Tibial nerve (tissue), 4 donors: Measurements from ENCODE around the gene GRIN1. TPM values are rescaled to one million over a fixed set of nuclear protein-coding genes. Genes with fewer than 3 reads are reported as not detected.
"Not testable (repeated sequence)": the region's sequence is repeated elsewhere in the genome, so short reads cannot be mapped to it uniquely, and the experiment has no call there.

ENCODE experiments used
- DNase-seq, 2 donors: peaks; one replicate each; pipeline ENCODE4 v3.0.0-alpha.2; 2019; ENCODE audit warnings: low spot score in 2 of 2
- H3K27ac ChIP-seq, 4 donors: fragments of 200-600 bp; sonication (generic) in 3 of 4; one replicate each; pipeline ENCODE4 v1.5.1; 2017 to 2019; ENCODE audit warnings: mild to moderate bottlenecking in 1 of 4
- H3K27me3 ChIP-seq, 2 donors: fragments of 200-600 bp; sonication (generic) in 1 of 2; one replicate each; pipeline versions ENCODE4 v1.5.1 to v1.6.0; 2017 to 2019
- H3K36me3 ChIP-seq, 3 donors: fragments of 200-600 bp; sonication (generic); one replicate each; pipeline ENCODE4 v1.5.1; 2018 to 2019
- H3K4me1 ChIP-seq, 4 donors: fragments of 200-600 bp; sonication (generic) in 3 of 4; one replicate each; pipeline ENCODE4 v1.5.1; 2017 to 2019
- H3K4me3 ChIP-seq, 4 donors: fragments of 200-600 bp; sonication (generic) in 3 of 4; one replicate each; pipeline ENCODE4 v1.5.1; 2017 to 2019; ENCODE audit warnings: mild to moderate bottlenecking in 1 of 4, moderate library complexity in 1 of 4
- H3K9me3 ChIP-seq, 4 donors: fragments of 200-600 bp; sonication (generic) in 3 of 4; one replicate each; pipeline ENCODE4 v1.5.1; 2017 to 2019
- EP300 ChIP-seq, 2 donors: sonication (generic); formaldehyde crosslinking; IDR thresholded peaks; one replicate each; pipeline ENCODE4 v1.6.1; 2017; ENCODE audit warnings: antibody characterized with exemption in 2 of 2, mild to moderate bottlenecking in 1 of 2
- POLR2A ChIP-seq, 2 donors: fragments of 450-650 bp; IDR thresholded peaks; one replicate each; pipeline ENCODE4 v1.6.1; 2017; ENCODE audit warnings: antibody characterized with exemption in 2 of 2, mild to moderate bottlenecking in 2 of 2, moderate library complexity in 2 of 2
- WGBS, 2 donors: methylation state at CpG; one replicate each; pipeline ENCODE4 v1.1.5; 2018; 5-methylcytosine and 5-hydroxymethylcytosine counted together
- total RNA-seq, 4 donors: library from RNA; depleted of rRNA; stranded (reverse); fragments of >200 nt; gene quantifications; one replicate each; pipeline ENCODE4 v1.1.0, GENCODE V29; 2016
- TF ChIP-seq, protein P1 (sequence below), 5 experiments: fragments of 200-600 bp in 3 of 5; fragments of 450-650 bp in 2 of 5; sonication (generic) in 3 of 5; IDR thresholded peaks; one replicate each; pipeline ENCODE4 v1.5.1; 2016 to 2019; ENCODE audit warnings: antibody characterized with exemption in 5 of 5, mild to moderate bottlenecking in 3 of 5, moderate library complexity in 2 of 5

The GRIN1 gene
- total RNA-seq, 4 donors from 2014 or later, result 0.21 TPM; not detected in 3

DNA sequence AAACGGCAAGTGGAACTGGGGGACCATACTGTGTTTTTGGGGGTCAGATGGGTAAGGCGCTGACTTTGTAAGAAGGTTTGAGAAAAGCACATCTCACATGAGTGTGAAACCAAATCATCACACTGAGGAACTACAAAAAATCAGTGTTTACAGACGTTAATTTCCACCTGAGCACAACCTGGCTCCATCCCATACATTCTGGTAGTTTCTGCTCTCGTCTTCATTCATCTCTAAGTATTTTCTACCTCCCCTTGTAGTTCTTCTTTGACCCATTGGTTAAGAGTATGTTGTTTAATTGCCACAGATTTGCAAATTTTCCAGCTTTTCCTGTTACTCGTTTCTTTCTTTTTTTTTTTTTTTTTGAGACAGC is 15.5 kb upstream of the GRIN1 start:
- no peaks in the 10 kb centered on the region for H3K36me3 ChIP-seq
- no peak overlapping the region for H3K27ac ChIP-seq
- H3K4me3 ChIP-seq, result no peak overlapping the region
- no peaks in the 10 kb centered on the region for H3K27me3 ChIP-seq
- no peak for DNase-seq
- TF ChIP-seq, protein P1, sequence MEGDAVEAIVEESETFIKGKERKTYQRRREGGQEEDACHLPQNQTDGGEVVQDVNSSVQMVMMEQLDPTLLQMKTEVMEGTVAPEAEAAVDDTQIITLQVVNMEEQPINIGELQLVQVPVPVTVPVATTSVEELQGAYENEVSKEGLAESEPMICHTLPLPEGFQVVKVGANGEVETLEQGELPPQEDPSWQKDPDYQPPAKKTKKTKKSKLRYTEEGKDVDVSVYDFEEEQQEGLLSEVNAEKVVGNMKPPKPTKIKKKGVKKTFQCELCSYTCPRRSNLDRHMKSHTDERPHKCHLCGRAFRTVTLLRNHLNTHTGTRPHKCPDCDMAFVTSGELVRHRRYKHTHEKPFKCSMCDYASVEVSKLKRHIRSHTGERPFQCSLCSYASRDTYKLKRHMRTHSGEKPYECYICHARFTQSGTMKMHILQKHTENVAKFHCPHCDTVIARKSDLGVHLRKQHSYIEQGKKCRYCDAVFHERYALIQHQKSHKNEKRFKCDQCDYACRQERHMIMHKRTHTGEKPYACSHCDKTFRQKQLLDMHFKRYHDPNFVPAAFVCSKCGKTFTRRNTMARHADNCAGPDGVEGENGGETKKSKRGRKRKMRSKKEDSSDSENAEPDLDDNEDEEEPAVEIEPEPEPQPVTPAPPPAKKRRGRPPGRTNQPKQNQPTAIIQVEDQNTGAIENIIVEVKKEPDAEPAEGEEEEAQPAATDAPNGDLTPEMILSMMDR (IDR thresholded peaks at IDR 0.05), result no peak
- TF ChIP-seq POLR2A (IDR thresholded peaks at IDR 0.05) (no peak), EP300 (IDR thresholded peaks at IDR 0.05) (no peak)
- H3K4me1 ChIP-seq, result peaks cover 0 to 19% (median 7%) of the 10 kb centered on the region in 4 donors
- H3K9me3 ChIP-seq, result no peaks in the 10 kb centered on the region
- 76 to 79% methylated on average over 5 of the region's 5 CpGs for WGBS, 2 donors

DNA sequence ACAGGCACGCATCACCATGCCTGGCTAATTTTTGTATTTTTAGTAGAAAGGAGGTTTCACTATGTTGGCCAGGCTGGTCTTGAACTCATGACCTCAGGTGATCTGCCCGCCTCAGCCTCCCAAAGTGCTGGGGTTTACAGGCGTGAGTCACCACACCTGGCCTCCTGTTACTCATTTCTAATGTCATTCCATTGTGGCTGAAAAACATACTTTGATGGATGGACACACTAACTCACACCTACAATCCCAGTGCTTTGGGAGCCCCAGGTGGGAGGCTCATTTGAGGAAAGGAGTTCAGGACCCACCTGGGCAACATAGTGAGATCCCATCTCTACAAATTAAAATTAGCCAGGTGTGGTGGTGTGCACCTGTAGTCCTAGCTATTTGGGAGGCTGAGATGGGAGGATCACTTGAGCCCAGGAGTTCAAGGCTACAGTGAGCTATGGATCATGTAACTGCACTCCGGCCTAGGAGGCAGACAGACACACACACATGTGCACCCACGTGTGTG is 14.9 kb upstream of the GRIN1 start:
- H3K4me1 ChIP-seq, result peaks cover 0 to 25% (median 9%) of the 10 kb centered on the region in 4 donors
- H3K36me3 ChIP-seq, H3K9me3 ChIP-seq, H3K4me3 ChIP-seq, DNase-seq, H3K27ac ChIP-seq, H3K27me3 ChIP-seq: not testable (repeated sequence)
- WGBS, 2 donors, result 92 to 95% methylated on average over 5 of the region's 5 CpGs

DNA sequence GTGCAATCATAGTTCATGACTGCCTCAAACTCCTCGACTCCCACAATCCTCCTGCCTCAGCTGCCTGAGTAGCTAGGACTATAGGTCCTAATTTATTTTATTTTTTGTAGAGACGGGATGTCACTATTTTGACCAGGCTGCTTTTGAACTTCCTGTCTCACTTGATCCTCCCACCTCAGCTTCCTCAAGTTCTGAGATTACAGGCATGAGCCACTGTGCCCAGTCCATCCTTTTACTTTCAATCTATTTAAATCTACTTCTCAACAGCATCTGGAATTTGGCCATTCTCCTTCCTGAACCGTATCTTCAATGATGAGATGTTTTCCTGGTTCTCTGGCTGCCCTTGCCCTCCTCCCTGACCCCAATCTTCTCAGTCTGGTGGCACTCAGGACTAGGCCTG is 12.2 kb upstream of the GRIN1 start:
- Histone ChIP-seq H3K27ac (peak overlapping the region in 1 of 4 donors; percentile 60), H3K9me3 (peaks cover 0 to 18% (median 0%) of the 10 kb centered on the region in 4 donors), H3K36me3 (no peaks in the 10 kb centered on the region), H3K27me3 (peaks cover 0 to 5% of the 10 kb centered on the region in 2 donors), H3K4me1 (peaks cover 0 to 33% (median 9%) of the 10 kb centered on the region in 4 donors), H3K4me3 (peak overlapping the region in 1 of 4 donors; percentile 34)
- TF ChIP-seq EP300 (IDR thresholded peaks at IDR 0.05) (no peak), POLR2A (IDR thresholded peaks at IDR 0.05) (no peak)
- TF ChIP-seq, protein P1 (IDR thresholded peaks at IDR 0.05), result no peak
- 51 to 60% methylated on average over 3 of the region's 3 CpGs for WGBS, 2 donors
- no peak for DNase-seq

DNA sequence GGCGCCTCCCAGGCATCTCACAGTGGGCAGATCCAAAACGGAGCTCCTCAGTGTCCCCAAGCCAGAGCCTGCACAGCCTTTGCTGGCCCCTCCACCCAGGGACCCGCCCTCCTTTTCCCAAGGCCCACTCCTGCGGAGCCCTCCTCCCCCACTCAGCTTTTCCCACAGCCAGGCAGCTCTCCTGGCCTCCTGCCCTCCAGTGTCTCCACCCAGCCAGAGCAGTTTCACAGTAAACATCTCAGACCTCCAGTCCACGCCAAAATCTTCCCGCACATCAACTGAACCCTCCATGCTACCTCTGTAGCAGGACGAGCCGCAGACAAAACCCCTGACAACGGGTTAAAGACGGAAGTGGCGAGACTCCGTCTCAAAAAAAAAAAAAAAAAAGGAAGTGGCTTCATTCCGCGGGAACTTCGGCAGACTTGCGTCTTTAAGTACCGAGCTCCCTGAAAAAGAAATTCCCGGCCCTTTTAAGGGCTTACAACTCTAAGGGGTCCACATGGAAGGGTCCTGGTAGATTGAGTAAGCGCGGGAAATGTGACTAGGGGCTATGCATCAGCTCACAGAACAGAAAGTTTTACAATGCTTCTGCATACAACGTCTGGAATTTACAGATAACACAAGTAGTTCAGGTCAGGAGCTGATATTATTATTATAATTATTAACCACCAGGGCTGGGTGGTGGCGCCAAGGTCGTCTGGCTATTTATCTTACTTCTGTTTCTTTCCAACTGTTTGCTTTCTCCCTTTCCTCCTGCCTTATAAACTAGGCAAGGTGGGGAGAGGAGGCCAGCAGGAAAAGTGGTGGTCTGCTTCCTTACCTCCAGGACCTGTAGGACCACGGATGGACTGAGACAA is 11.4 kb upstream of the GRIN1 start:
- H3K36me3 ChIP-seq, result no peaks in the 10 kb centered on the region
- 61 to 63% methylated on average over 24 of the region's 24 CpGs for WGBS, 2 donors
- H3K4me3 ChIP-seq, result peak overlapping the region in 2 of 4 donors; percentile 26 to 34
- no peak for TF ChIP-seq POLR2A (IDR thresholded peaks at IDR 0.05)
- TF ChIP-seq EP300 (IDR thresholded peaks at IDR 0.05), result no peak
- TF ChIP-seq, protein P1 (IDR thresholded peaks at IDR 0.05), result no peak
- peaks cover 0 to 24% (median 0%) of the 10 kb centered on the region in 4 donors for H3K9me3 ChIP-seq
- H3K4me1 ChIP-seq, result peaks cover 0 to 33% (median 9%) of the 10 kb centered on the region in 4 donors
- no peak for DNase-seq
- peaks cover 0 to 5% of the 10 kb centered on the region in 2 donors for H3K27me3 ChIP-seq
- peak overlapping the region in 2 of 4 donors; percentile 14 to 60 for H3K27ac ChIP-seq

DNA sequence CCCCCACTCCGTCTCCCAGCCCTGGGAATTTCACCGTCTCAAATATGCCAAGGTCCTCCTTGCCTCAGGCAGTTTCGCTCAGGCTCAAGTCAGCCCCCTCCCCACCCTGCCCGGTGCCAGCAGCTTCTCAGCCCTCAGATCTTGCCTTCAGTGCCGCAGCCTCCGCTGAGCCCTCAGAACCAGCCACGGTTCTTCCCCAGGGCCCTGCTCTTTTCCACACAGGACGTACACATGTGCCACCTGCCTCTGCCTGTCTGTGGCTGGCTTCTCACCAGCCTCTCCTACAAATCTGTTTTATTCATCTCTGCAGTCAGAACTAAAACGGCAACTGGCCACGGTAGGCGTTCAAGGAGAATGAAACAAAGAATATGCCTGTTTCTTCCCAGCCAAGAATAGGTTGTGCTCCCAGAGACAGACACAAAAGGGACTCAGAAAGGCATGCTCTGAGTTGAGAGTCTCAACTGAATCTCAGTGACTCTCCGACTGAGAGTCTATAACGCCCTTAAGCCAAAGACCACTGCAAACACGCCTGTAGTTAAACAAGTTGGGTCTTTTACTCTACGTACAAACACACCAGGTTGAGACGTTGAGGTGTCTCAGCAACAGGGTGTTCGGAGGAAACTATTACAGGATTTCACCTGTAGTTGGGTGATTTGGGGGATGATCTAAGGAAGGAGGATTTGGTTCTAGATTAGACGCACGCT is 10.6 kb upstream of the GRIN1 start:
- TF ChIP-seq EP300 (IDR thresholded peaks at IDR 0.05), result no peak
- TF ChIP-seq, protein P1 (IDR thresholded peaks at IDR 0.05), result no peak
- no peak for TF ChIP-seq POLR2A (IDR thresholded peaks at IDR 0.05)
- 62 to 64% methylated on average over 19 of the region's 19 CpGs for WGBS, 2 donors
- Histone ChIP-seq H3K36me3 (no peaks in the 10 kb centered on the region), H3K4me1 (peaks cover 0 to 33% (median 9%) of the 10 kb centered on the region in 4 donors), H3K9me3 (peaks cover 0 to 28% (median 0%) of the 10 kb centered on the region in 4 donors), H3K27me3 (peaks cover 0 to 8% of the 10 kb centered on the region in 2 donors), H3K4me3 (peak overlapping the region in 3 of 4 donors; percentile 55 to 65 (median 61)), H3K27ac (peak overlapping the region in 2 of 4 donors; percentile 14 to 79)
- DNase-seq, result no peak
